ENCODE results near the gene WWC1.
"Not testable (repeated sequence)": the region's sequence is repeated elsewhere in the genome, so short reads cannot be mapped to it uniquely, and the experiment has no call there.

The WWC1 gene

GRCh38 chr5:168424594-168425323 lies 133.3 kb downstream of the WWC1 start:
- H3K9me3 ChIP-seq (ENCODE audit: control insufficient read depth, insufficient read depth, low read length), result no peaks in the 10 kb centered on the region
- H3K36me3 ChIP-seq (ENCODE audit: control insufficient read depth, insufficient read depth, low read length), result peaks cover 2% of the 10 kb centered on the region
- no peaks in the 10 kb centered on the region for H3K27me3 ChIP-seq (ENCODE audit: control insufficient read depth, insufficient read depth, low read length)
- H3K4me1 ChIP-seq (ENCODE audit: control insufficient read depth, insufficient read depth, low read length), result no peaks in the 10 kb centered on the region
- no peak overlapping the region for H3K9ac ChIP-seq (ENCODE audit: low read depth, low read length)
- H3K4me3 ChIP-seq (ENCODE audit: low read depth, low read length), result no peak overlapping the region

GRCh38 chr5:168426007-168426863 lies 134.8 kb downstream of the WWC1 start:
- Histone ChIP-seq H3K4me1 (ENCODE audit: control insufficient read depth, insufficient read depth, low read length) (no peaks in the 10 kb centered on the region), H3K4me3 (ENCODE audit: low read depth, low read length) (no peak overlapping the region), H3K36me3 (ENCODE audit: control insufficient read depth, insufficient read depth, low read length) (peaks cover 6% of the 10 kb centered on the region), H3K9ac (ENCODE audit: low read depth, low read length) (no peak overlapping the region), H3K9me3 (ENCODE audit: control insufficient read depth, insufficient read depth, low read length) (no peaks in the 10 kb centered on the region), H3K27me3 (ENCODE audit: control insufficient read depth, insufficient read depth, low read length) (no peaks in the 10 kb centered on the region)

DNA sequence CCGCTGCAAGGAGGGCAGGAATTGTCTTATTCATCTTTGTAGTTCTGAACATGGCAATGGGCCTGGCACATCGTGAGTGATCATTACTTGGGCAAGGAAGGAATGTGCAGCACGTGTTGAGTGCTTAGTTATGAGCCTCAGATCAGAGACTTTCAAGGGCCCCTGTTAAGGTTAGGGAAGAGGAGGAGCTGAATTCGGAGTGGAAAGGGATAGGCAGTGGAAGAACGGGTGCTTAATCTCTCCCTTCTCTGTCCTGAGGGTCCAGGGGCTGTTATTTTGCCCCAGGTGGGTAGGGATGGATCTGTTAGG lies 135.4 kb downstream of the WWC1 start:
- Histone ChIP-seq H3K4me3 (ENCODE audit: low read depth, low read length) (no peak overlapping the region), H3K9ac (ENCODE audit: low read depth, low read length) (no peak overlapping the region), H3K4me1 (ENCODE audit: control insufficient read depth, insufficient read depth, low read length) (no peaks in the 10 kb centered on the region), H3K27me3 (ENCODE audit: control insufficient read depth, insufficient read depth, low read length) (no peaks in the 10 kb centered on the region), H3K36me3 (ENCODE audit: control insufficient read depth, insufficient read depth, low read length) (peaks cover 10% of the 10 kb centered on the region), H3K9me3 (ENCODE audit: control insufficient read depth, insufficient read depth, low read length) (no peaks in the 10 kb centered on the region)

- no peak overlapping the region for H3K9ac ChIP-seq (ENCODE audit: low read depth, low read length)
- no peaks in the 10 kb centered on the region for H3K27me3 ChIP-seq (ENCODE audit: control insufficient read depth, insufficient read depth, low read length)
- no peaks in the 10 kb centered on the region for H3K9me3 ChIP-seq (ENCODE audit: control insufficient read depth, insufficient read depth, low read length)
- no peak overlapping the region for H3K4me3 ChIP-seq (ENCODE audit: low read depth, low read length)
- no peaks in the 10 kb centered on the region for H3K4me1 ChIP-seq (ENCODE audit: control insufficient read depth, insufficient read depth, low read length)
- H3K36me3 ChIP-seq (ENCODE audit: control insufficient read depth, insufficient read depth, low read length), result peaks cover 10% of the 10 kb centered on the region
These were observed 135.8 kb downstream of the WWC1 start for GRCh38 chr5:168427224-168427623.

DNA sequence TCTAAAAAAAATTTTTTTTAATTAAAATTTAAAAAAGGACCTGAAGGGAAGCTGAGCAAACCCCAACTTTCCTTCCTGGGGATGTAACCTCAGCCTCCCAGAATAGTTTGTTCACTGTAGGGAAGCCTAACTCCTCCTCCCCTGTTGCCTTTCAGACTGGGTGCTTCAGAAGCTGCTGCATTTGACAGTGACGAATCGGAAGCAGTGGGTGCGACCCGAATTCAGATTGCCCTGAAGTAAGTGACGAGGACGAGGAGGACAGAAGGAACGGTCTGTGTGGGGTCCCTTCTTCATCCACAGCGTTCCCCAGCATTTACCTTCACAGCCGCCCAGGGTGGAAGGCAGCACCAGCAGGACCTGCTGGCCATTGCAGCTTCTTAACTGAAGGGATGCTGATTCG lies 137.1 kb downstream of the WWC1 start:
- no peaks in the 10 kb centered on the region for H3K9me3 ChIP-seq (ENCODE audit: control insufficient read depth, insufficient read depth, low read length)
- no peaks in the 10 kb centered on the region for H3K4me1 ChIP-seq (ENCODE audit: control insufficient read depth, insufficient read depth, low read length)
- H3K9ac ChIP-seq (ENCODE audit: low read depth, low read length), result no peak overlapping the region
- H3K4me3 ChIP-seq (ENCODE audit: low read depth, low read length), result no peak overlapping the region
- no peaks in the 10 kb centered on the region for H3K27me3 ChIP-seq (ENCODE audit: control insufficient read depth, insufficient read depth, low read length)
- H3K36me3 ChIP-seq (ENCODE audit: control insufficient read depth, insufficient read depth, low read length), result peaks cover 10% of the 10 kb centered on the region

DNA sequence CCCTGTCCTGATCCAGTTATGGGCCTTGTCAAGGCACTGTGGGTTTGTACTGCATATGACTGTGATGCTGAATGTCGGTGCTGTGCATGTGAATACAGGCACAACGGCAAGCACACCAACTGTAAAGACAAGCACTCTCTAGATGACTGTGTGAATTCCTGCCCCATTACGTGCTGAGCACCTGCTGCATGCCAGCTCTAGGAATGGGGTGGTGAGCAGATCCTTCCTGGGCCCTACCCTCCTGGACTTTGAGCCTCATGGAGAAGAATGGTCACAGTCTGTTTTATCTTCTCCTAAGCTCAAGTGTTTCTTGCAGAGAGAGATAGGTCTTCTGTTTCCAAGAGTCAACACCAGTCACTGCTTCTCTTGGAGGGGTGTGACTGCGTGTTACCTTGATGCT lies 138.9 kb downstream of the WWC1 start:
- H3K9ac ChIP-seq (ENCODE audit: low read depth, low read length), result no peak overlapping the region
- H3K4me3 ChIP-seq (ENCODE audit: low read depth, low read length), result no peak overlapping the region
- no peaks in the 10 kb centered on the region for H3K4me1 ChIP-seq (ENCODE audit: control insufficient read depth, insufficient read depth, low read length)
- no peaks in the 10 kb centered on the region for H3K9me3 ChIP-seq (ENCODE audit: control insufficient read depth, insufficient read depth, low read length)
- H3K27me3 ChIP-seq (ENCODE audit: control insufficient read depth, insufficient read depth, low read length), result no peaks in the 10 kb centered on the region
- H3K36me3 ChIP-seq (ENCODE audit: control insufficient read depth, insufficient read depth, low read length), result peaks cover 18% of the 10 kb centered on the region

DNA sequence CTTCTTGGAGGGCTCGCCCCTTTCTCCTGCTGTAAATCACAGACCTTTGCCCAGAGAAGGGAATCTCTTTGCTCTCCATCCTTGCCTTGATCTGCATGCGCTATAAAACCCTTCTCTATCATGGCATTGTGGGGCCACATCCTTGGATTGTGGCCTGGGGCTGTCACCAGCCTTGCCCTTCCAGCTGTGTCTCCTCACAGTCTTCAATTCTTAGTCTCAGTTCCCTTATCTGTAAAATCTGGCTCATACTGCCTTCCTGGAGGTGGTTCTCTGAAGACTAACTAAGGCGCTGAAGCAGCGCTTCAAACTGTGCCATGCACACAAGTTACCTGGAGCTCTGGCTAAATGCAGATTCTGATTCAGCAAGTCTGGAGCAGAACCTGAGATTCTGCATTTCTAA lies 141.5 kb downstream of the WWC1 start:
- Histone ChIP-seq H3K4me3 (ENCODE audit: low read depth, low read length) (no peak overlapping the region), H3K9me3 (ENCODE audit: control insufficient read depth, insufficient read depth, low read length) (no peaks in the 10 kb centered on the region), H3K9ac (ENCODE audit: low read depth, low read length) (no peak overlapping the region), H3K4me1 (ENCODE audit: control insufficient read depth, insufficient read depth, low read length) (peaks cover 3% of the 10 kb centered on the region), H3K27me3 (ENCODE audit: control insufficient read depth, insufficient read depth, low read length) (no peaks in the 10 kb centered on the region), H3K36me3 (ENCODE audit: control insufficient read depth, insufficient read depth, low read length) (peaks cover 16% of the 10 kb centered on the region)

DNA sequence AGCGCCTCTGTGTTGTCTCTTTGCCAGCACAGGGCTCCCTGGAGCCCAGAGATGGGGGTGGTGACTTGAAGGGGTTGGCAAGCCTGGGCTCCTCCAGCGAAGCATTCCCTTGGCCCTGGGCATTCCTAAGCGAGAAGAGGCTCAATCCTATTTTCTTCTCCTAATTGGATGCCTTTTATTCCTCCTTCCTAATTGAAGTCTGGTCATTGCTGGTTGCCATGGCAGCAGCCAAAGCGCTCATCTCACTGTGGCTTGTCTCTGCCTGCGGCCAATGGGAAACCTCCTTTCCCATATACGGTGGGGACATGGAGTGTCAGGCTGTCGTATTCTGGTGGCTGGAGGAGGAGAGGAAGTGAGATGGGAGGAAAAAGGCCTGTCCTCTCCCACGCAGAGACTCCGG lies 142.6 kb downstream of the WWC1 start:
- Histone ChIP-seq H3K27me3 (ENCODE audit: control insufficient read depth, insufficient read depth, low read length) (no peaks in the 10 kb centered on the region), H3K36me3 (ENCODE audit: control insufficient read depth, insufficient read depth, low read length) (peaks cover 16% of the 10 kb centered on the region), H3K4me3 (ENCODE audit: low read depth, low read length) (no peak overlapping the region), H3K9ac (ENCODE audit: low read depth, low read length) (no peak overlapping the region), H3K9me3 (ENCODE audit: control insufficient read depth, insufficient read depth, low read length) (no peaks in the 10 kb centered on the region), H3K4me1 (ENCODE audit: control insufficient read depth, insufficient read depth, low read length) (peaks cover 3% of the 10 kb centered on the region)

DNA sequence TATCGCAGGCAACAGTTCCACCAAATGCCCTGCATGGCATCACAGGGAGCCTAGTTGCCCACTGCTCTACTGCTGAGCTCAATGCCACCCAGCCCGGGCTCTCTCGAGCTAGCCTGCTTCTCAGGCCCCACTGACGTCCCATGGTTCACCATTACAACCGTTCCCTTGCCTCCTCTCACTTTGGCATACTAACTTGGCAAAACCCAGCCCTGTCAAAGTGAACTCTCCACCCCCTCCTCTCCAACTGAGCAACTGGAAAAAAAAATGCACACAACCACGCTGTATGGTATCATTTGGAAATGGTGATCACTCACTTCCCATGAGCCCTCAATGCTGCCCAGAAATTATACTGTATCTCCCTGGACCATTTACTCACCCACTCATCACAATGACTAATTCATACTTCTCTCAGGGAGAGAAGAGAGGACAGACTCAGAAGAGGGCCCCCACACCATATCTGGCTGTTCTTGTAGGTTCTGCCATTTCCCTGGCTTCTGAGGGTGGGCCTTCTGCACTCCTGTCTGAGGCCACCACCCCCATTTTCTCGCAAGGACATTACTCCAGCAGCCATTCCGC lies 143.4 kb downstream of the WWC1 start:
- H3K9me3 ChIP-seq (ENCODE audit: control insufficient read depth, insufficient read depth, low read length), result no peaks in the 10 kb centered on the region
- no peaks in the 10 kb centered on the region for H3K27me3 ChIP-seq (ENCODE audit: control insufficient read depth, insufficient read depth, low read length)
- no peak overlapping the region for H3K9ac ChIP-seq (ENCODE audit: low read depth, low read length)
- no peak overlapping the region for H3K4me3 ChIP-seq (ENCODE audit: low read depth, low read length)
- peaks cover 15% of the 10 kb centered on the region for H3K36me3 ChIP-seq (ENCODE audit: control insufficient read depth, insufficient read depth, low read length)
- peaks cover 3% of the 10 kb centered on the region for H3K4me1 ChIP-seq (ENCODE audit: control insufficient read depth, insufficient read depth, low read length)

- not testable (repeated sequence) for H3K9ac ChIP-seq (ENCODE audit: low read depth, low read length)
These were observed 143.9 kb downstream of the WWC1 start for GRCh38 chr5:168435340-168435739.

DNA sequence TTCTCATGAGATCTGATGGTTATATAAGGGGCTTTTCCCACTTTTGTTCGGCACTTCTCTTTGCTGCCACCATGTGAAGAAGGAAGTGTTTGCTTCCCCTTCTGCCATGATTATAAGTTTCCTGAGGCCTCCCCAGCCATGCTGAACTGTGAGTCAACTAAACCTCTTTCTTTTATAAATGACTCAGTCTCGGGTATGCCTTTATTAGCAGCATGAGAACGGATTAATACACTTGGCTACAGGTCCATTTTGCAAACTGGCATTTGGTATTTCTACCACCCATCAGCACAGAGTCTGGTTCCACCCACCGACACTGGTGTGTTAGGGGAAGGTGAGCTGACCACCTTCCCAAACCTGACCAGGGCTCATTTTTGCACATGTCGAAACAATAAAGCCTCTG lies 146.9 kb downstream of the WWC1 start:
- Histone ChIP-seq H3K4me3 (ENCODE audit: low read depth, low read length) (no peak overlapping the region), H3K27me3 (ENCODE audit: control insufficient read depth, insufficient read depth, low read length) (no peaks in the 10 kb centered on the region), H3K36me3 (ENCODE audit: control insufficient read depth, insufficient read depth, low read length) (peaks cover 13% of the 10 kb centered on the region), H3K9me3 (ENCODE audit: control insufficient read depth, insufficient read depth, low read length) (no peaks in the 10 kb centered on the region), H3K9ac (ENCODE audit: low read depth, low read length) (no peak overlapping the region), H3K4me1 (ENCODE audit: control insufficient read depth, insufficient read depth, low read length) (peaks cover 3% of the 10 kb centered on the region)

More at GRCh38 chr5:168435340-168435739, 143.9 kb downstream of the WWC1 start:
- not testable (repeated sequence) for H3K4me3 ChIP-seq (ENCODE audit: low read depth, low read length); H3K27me3 ChIP-seq (ENCODE audit: control insufficient read depth, insufficient read depth, low read length); H3K9me3 ChIP-seq (ENCODE audit: control insufficient read depth, insufficient read depth, low read length); H3K4me1 ChIP-seq (ENCODE audit: control insufficient read depth, insufficient read depth, low read length)
- peaks cover 12% of the 10 kb centered on the region for H3K36me3 ChIP-seq (ENCODE audit: control insufficient read depth, insufficient read depth, low read length)

GRCh38 chr5:168443533-168443932 lies 152.1 kb downstream of the WWC1 start:
- H3K27me3 ChIP-seq (ENCODE audit: control insufficient read depth, insufficient read depth, low read length), result no peaks in the 10 kb centered on the region
- no peak overlapping the region for H3K4me3 ChIP-seq (ENCODE audit: low read depth, low read length)

More at GRCh38 chr5:168443533-168443932, 152.1 kb downstream of the WWC1 start:
- Histone ChIP-seq H3K9ac (ENCODE audit: low read depth, low read length) (no peak overlapping the region), H3K9me3 (ENCODE audit: control insufficient read depth, insufficient read depth, low read length) (no peaks in the 10 kb centered on the region), H3K4me1 (ENCODE audit: control insufficient read depth, insufficient read depth, low read length) (no peaks in the 10 kb centered on the region), H3K36me3 (ENCODE audit: control insufficient read depth, insufficient read depth, low read length) (peaks cover 13% of the 10 kb centered on the region)

Data from iPS-15b (cell line).